ENCODE measurements around the gene RNF157. TPM values are rescaled to one million over a fixed set of nuclear protein-coding genes. Genes with fewer than 3 reads are reported as not detected.
A peak's percentile ranks its signal among the peaks of the same experiment; 100 is the strongest.

Gene RNF157
- polyA plus RNA-seq, 1 donor from 2014 or later: 0.43 TPM

DNA sequence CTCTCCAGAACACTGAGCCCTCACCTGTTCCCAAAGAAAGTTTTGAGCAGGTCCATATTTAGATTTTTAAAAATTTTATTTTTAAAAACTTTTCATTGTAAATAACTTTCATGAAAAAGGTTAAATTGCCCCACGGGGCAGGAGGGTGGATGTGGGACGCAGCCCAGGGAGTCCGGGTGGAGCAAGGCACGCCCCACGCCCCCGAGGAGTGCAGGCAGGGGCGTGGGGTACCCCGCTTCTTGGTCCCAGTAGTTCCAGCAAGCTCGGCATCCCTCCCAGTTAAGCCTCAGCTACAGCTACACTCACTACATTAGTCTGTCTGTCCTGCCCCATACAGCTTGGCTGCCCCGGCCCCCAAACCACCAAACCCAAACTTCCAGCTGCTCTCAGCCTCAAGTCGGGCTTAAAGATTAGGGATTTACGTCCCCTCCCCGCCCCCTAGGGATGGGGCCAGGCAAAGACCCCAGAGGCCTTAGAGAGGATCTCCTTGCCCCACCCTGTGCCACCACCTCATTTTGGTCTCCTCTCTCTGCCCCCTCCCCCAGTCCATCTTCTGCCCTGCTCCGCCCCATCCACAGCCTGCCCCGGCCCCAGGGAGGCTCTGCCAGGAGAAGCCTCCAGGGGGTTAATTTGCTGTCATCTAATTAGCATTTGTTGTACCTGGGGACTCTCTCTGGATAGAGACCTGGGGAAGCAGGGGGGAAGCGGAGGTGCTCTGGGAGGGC lies 103.9 kb downstream of the RNF157 start:
- Mint-ChIP-seq H3K9me3 (no peaks in the 10 kb centered on the region), H3K4me1 (peaks cover 0 to 8% (median 7%) of the 10 kb centered on the region in 3 donors)

DNA sequence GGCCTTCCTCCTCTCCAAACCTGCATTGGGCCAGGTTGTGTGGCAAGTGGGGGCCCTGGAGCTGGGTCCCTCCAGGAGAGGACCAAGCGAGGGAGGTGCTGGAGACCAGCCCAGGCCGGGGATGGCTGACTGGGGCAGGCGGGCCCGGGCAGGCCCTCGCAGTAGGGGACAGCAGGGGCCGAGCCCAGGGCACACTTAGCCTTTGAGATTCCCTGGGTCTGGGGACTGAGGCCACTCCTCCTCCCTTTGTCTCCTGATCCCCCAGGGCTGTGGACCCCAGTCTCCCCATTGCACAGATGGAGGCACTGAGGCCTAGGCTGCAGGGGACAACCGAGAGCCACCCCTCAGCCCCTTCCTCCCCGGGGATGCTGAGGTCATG lies 104.5 kb downstream of the RNF157 start:
- peaks cover 0 to 7% (median 6%) of the 10 kb centered on the region in 3 donors for H3K4me1 Mint-ChIP-seq
- peak overlapping the region in 1 of 3 donors; percentile 82 for H3K27ac Mint-ChIP-seq
- no peak overlapping the region for H3K4me3 Mint-ChIP-seq
- H3K27me3 Mint-ChIP-seq: peaks cover 27% of the 10 kb centered on the region
- H3K9me3 Mint-ChIP-seq: no peaks in the 10 kb centered on the region
- H3K36me3 Mint-ChIP-seq: peaks cover 3% of the 10 kb centered on the region

More for the DNA sequence above, 103.9 kb downstream of the RNF157 start:
- Mint-ChIP-seq H3K27ac (no peak overlapping the region), H3K36me3 (peaks cover 3% of the 10 kb centered on the region), H3K4me3 (no peak overlapping the region), H3K27me3 (peaks cover 25% of the 10 kb centered on the region)

DNA sequence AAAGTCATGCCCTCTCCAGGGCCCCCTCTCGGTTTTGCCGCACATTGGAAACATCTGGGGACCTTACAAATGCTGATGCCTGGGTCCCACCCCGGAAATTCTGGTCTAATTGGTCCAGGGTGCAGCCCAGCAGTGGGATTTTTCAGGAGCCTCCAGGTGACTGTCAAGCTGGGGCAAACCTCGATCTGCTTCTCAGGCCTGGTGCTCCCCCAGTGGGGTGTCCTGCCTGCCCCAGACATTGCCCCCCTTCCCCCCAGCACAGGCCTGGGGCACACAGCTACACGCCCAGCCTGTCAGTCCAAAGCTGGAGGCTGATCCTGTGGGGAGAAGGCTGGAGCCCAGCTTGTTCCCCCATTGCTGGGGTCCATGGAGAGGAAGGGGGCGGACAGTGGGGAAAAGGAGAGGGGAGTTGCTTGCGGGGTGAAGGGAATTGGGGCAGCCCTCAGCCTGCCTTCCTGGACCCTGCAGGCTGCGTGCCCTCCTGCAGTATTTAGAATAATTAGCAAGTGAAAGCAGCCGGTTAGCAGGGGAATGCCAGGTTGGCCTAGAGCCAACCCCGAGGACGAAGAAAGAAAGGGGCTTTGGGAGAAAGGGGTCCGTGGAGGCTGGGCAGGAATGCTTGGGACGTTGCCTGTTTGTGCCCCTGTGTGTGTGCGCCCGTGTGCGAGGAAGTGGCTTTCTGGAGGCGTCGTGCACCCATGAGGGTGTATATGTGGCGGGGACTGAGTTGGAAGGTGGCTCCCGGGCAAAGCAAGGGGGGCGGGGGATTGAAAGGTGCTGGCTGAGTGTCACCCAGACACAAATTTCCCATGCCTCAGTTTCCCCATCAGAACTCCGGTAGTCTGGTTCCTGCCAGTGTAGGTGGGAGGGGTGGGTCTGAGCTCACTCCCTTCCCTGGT lies 105.1 kb downstream of the RNF157 start:
- H3K27me3 Mint-ChIP-seq: peaks cover 22% of the 10 kb centered on the region
- no peaks in the 10 kb centered on the region for H3K9me3 Mint-ChIP-seq
- peak overlapping the region in 2 of 3 donors; percentile 12 to 82 for H3K27ac Mint-ChIP-seq
- H3K36me3 Mint-ChIP-seq: peaks cover 3% of the 10 kb centered on the region
- peaks cover 0 to 4% (median 3%) of the 10 kb centered on the region in 3 donors for H3K4me1 Mint-ChIP-seq
- peak overlapping the region in 2 of 4 donors; percentile 10 to 18 for H3K4me3 Mint-ChIP-seq

DNA sequence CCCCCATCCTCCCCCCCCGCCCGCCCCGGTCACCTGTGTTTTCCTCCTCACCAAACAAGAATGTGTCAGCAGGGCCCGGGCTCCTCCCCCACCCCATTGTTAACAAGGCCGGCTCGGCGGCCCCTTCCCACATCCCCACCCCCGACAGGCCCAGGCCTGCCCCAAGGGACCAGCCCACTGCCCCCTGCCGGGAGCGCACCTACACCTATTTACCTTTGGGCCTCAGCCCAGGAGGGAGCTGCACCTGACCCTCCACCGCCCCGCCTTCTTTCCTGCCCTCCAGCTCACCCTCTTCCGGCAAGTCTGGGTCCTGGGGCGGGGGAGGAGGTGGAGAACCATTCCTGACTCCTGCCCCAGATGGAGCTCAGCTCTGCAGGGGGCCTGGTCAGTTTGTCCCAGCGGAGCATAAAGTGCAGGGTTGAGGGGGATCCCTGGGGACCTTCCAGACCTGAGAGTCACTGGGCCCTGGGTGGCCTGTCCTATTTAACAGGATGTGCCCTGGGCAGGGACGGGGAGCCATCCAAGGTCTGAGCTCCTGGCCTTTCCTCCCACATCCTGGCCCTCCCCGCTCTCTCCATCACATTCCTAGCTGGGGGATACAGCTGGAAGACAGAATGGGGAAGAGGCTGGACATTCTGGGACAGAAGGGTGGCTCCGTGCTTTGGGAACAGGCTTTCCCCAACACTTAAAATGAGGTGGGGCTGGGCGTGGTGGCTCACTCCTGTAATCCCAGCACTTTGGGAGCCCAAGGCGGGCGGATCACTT lies 107.5 kb downstream of the RNF157 start:
- Mint-ChIP-seq H3K36me3 (peaks cover 3% of the 10 kb centered on the region), H3K27ac (no peak overlapping the region), H3K9me3 (no peaks in the 10 kb centered on the region), H3K27me3 (peaks cover 11% of the 10 kb centered on the region), H3K4me1 (peaks cover 0 to 4% (median 3%) of the 10 kb centered on the region in 3 donors), H3K4me3 (no peak overlapping the region)

DNA sequence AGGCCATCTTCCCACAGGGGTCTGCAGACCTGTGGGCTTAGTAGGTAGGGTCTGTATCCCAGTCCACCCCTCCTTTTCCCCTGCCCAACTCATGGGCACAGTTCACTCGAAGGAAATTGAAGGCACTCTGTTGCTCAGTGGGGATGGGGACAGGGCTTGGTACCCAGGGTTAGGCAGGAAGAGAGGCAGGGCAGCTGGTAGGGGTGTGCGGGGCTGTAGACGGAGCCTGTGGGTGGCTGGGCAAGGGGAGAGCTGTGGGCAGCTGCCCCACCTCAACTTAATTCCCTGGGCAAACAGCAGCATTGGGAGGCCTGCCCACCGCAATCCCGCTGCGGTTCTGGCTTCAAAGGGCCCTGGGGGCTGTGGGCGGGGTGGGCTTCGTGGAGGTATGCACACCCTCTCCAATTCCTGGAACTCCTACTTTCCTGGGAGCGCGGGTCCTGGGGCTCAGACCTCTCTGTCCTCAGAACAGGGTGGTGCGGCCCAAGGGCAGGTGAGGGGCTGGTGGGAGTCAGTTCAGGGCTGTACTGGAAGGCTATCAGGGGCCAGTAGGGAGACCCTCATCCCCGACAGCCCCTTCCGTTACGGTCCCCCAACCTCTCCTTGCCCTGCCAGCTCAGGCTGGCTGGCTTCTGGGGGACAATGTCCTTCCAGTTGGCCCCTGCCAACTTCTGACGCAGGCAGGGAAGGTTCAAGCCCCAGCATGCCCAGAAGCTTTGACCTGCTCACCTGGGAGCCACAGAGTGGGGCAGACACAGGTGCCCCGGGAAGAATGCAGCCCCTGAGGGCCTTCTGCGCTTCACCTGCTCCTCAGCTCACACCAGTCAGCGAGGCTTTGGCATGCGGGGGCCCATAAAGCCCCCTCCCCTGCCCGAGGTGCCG lies 108.4 kb downstream of the RNF157 start:
- H3K27me3 Mint-ChIP-seq: peaks cover 11% of the 10 kb centered on the region
- no peak overlapping the region for H3K4me3 Mint-ChIP-seq
- no peak overlapping the region for H3K27ac Mint-ChIP-seq
- H3K9me3 Mint-ChIP-seq: no peaks in the 10 kb centered on the region
- H3K4me1 Mint-ChIP-seq: peaks cover 0 to 6% (median 4%) of the 10 kb centered on the region in 3 donors
- H3K36me3 Mint-ChIP-seq: peaks cover 3% of the 10 kb centered on the region

DNA sequence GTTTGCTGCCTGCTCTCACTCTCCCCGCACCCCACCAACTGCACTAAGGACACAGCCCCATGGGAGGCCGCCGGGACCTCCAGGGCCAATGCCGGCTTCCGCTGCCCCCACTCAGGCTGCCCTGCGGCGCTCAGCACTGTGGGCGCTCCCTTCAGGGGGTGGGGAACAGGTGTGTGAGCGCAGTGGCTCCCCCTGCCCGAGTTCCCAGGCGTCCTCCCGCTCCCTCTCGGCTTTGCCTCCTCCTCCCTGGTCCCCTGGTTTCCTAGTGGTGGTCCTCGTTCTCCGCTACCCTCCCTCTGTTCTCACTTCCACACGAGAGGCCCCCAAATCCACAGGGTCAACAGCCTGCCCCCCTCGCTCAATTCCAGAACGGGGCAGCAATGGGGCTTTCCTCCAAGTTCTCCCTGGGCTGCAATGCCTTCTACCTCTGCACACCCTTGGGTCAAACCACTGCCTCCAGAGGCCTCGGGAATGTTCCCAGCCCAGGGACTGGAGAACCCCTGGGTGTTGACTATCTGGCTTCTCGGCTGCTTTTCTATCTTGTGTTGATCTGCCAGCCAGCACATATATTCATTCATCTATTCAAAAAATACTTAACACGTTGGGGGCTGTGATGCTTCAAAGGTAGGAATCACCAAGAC lies 109.1 kb downstream of the RNF157 start:
- no peak overlapping the region for H3K27ac Mint-ChIP-seq
- peaks cover 11% of the 10 kb centered on the region for H3K27me3 Mint-ChIP-seq
- no peaks in the 10 kb centered on the region for H3K9me3 Mint-ChIP-seq
- H3K4me3 Mint-ChIP-seq: no peak overlapping the region
- H3K4me1 Mint-ChIP-seq: peaks cover 0 to 5% (median 4%) of the 10 kb centered on the region in 3 donors
- peaks cover 3% of the 10 kb centered on the region for H3K36me3 Mint-ChIP-seq

DNA sequence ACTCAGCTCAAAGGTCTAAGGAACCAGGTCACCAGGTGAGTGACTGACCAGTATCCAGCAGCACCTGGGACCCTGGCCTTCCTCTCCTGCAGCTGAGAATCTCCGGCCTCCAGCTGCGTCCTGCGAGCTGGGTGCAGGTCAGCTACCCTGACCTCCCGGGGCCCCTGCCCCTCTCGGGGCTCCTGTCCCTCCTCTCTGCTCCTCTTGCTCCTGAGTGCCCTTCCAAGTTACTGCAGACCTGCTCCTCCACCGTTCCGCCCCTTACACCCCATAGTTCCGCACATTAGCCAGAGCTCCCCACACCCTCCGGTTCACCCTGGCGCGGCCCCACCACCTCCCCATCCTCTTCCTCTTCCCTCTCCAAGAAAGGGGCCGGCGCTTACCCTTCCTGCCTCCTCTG lies 109.8 kb downstream of the RNF157 start:
- Mint-ChIP-seq H3K36me3 (peaks cover 3% of the 10 kb centered on the region), H3K4me3 (no peak overlapping the region), H3K9me3 (no peaks in the 10 kb centered on the region), H3K27me3 (peaks cover 11% of the 10 kb centered on the region), H3K4me1 (peaks cover 0 to 5% (median 4%) of the 10 kb centered on the region in 3 donors), H3K27ac (no peak overlapping the region)

DNA sequence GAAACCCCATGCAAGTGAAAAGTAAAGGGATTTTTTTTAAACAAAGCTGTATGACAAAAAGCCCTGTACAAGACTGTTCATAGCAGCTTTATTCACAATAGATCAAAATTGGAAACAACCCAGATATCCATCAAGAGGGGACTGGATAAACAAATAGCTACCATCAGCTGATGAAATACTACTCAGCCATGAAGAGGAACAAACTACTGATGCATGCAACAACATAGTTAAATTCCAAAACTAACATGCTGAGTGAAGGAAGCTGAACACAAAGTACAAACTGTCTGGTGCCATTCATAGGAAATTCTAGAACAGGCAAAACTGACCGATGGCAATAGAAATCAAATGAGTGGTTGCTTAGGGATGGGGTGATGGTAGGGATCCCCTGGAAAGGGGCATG lies 114.4 kb downstream of the RNF157 start:
- H3K36me3 Mint-ChIP-seq: no peaks in the 10 kb centered on the region
- no peak overlapping the region for H3K4me3 Mint-ChIP-seq
- peaks cover 0 to 12% (median 6%) of the 10 kb centered on the region in 3 donors for H3K4me1 Mint-ChIP-seq
- no peaks in the 10 kb centered on the region for H3K9me3 Mint-ChIP-seq
- peak overlapping the region in 1 of 3 donors; percentile 31 for H3K27ac Mint-ChIP-seq
- no peaks in the 10 kb centered on the region for H3K27me3 Mint-ChIP-seq

DNA sequence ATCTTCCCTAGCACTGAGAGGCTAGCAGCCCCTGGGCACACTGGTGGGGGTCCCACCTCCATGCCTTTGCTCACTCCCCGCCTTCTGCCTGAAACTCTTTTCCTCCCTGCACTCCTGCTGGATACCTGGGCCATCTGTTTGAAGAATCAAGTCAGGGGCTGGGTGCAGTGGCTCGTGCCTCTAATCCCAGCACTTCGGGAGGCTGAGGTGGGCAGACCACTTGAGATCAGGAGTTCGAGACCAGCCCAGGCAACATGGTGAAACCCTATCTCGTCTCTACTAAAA lies 115.0 kb downstream of the RNF157 start:
- Mint-ChIP-seq H3K36me3 (no peaks in the 10 kb centered on the region), H3K27ac (peak overlapping the region in 1 of 3 donors; percentile 31), H3K4me1 (peaks cover 0 to 12% (median 6%) of the 10 kb centered on the region in 3 donors), H3K27me3 (no peaks in the 10 kb centered on the region), H3K9me3 (no peaks in the 10 kb centered on the region), H3K4me3 (no peak overlapping the region)

DNA sequence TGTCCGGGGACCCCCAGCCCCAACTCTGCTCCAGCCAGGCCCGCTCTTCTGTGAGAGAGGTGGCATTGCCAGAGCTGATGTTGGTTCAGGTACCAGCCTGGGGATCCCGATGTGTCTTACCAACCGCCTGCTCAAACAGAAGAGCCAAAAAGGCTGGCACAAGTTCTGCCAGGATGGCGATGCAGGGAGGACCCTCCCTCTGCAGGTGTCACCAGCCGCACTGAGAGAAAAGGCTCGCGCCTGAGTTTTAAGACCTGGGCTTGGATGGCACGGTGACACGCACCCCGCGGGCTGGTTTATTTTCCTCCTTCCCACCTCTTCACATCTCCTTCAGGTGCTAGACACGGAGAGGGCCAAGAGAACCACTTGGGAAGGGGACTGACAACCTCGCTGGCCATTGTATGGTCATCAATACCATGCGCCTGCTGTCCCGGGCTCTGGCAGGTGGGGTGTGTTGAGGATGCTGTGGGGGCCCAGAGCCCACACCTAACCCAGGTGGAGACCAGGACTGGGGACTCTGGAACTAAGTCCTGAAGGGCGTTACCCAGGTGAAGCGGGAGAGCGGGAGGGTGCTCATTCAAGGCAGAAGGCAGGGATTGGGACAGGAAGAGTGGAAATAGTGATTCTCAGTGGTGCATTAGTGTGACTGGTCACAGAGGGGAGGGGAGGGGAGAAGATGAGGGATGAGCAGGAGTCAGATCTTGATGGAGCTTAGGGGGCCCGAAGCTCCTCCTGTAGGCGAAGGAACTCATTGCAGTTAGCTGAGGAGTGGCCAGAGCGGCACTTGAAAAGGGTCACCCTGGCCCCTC lies 115.5 kb downstream of the RNF157 start:
- no peaks in the 10 kb centered on the region for H3K36me3 Mint-ChIP-seq
- no peak overlapping the region for H3K4me3 Mint-ChIP-seq
- H3K4me1 Mint-ChIP-seq: peaks cover 0 to 12% (median 6%) of the 10 kb centered on the region in 3 donors
- H3K9me3 Mint-ChIP-seq: no peaks in the 10 kb centered on the region
- no peaks in the 10 kb centered on the region for H3K27me3 Mint-ChIP-seq
- peak overlapping the region in 1 of 3 donors; percentile 31 for H3K27ac Mint-ChIP-seq

DNA sequence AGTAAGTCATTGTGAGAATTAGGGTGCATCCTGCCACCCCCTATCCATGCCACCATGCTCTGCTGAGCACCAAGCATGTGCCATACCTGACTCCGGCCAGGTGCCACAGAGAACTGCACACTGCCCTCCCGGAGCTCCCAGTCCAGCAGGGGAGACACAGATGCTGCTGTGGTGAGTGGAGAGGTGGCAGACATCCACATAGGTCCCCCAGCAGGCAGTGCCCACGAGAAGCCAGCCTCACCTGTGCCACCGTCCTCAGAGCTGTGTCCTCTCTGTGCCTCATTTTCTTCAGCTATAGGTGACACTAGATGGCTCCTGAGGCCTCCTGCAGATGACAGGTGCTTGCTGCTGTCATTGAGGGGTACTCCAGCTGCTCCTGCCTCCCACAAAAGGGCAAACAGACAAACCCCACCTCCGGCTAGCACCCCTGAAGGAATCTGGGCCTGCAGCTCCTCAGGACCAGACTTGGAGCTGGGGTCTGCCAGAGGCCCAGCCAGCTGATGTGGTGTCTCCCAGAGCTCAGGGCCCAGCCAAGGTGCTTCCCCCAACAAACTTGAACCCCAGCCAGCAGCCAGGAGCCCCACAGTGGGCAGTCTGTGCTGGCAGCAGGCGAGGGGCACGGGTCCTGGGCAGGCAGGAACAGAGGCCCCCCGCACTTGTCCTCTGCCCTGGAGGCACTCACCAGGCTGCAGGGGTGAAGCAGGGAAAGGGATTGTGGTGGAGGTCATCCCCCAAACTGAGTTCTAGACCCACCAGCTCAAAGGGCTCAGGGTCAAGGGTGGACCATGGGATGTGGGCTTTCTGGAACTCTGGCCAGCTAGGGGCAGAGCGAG lies 116.3 kb downstream of the RNF157 start:
- H3K4me3 Mint-ChIP-seq: peak overlapping the region in 1 of 4 donors; percentile 47
- no peaks in the 10 kb centered on the region for H3K27me3 Mint-ChIP-seq
- no peaks in the 10 kb centered on the region for H3K9me3 Mint-ChIP-seq
- peaks cover 0 to 12% (median 6%) of the 10 kb centered on the region in 3 donors for H3K4me1 Mint-ChIP-seq
- H3K27ac Mint-ChIP-seq: no peak overlapping the region
- no peaks in the 10 kb centered on the region for H3K36me3 Mint-ChIP-seq

DNA sequence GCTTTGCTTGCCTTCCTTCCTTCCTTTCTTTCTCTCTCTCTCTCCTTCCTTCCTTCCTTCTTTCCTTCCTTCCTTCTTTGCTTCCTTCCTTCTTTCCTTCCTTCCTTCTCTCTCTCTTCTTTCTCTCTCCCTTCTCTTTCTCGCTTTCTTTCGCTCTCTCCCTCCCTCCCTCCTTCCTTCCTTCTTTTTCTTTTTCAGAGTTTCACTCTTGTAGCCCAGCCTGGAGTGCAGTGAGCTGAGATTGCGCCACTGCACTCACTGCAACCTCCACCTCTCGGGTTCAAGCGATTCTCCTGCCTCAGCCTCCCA lies 117.1 kb downstream of the RNF157 start:
- Mint-ChIP-seq H3K27me3 (no peaks in the 10 kb centered on the region), H3K27ac (no peak overlapping the region)

More for the DNA sequence above, 117.1 kb downstream of the RNF157 start:
- Mint-ChIP-seq H3K4me3 (peak overlapping the region in 2 of 4 donors; percentile 31 to 67), H3K36me3 (no peaks in the 10 kb centered on the region), H3K4me1 (peaks cover 0 to 12% (median 6%) of the 10 kb centered on the region in 3 donors), H3K9me3 (no peaks in the 10 kb centered on the region)
